ENCODE measurements around the gene ZNF619. TPM values are rescaled to one million over a fixed set of nuclear protein-coding genes. Genes with fewer than 3 reads are reported as not detected.

Gene ZNF619
- total and polyA plus RNA-seq, 2 of the 13 experiments (the other 11 are each of a cell fraction or from before 2014, with no cell fraction given): 0.83 to 5.2 TPM

DNA sequence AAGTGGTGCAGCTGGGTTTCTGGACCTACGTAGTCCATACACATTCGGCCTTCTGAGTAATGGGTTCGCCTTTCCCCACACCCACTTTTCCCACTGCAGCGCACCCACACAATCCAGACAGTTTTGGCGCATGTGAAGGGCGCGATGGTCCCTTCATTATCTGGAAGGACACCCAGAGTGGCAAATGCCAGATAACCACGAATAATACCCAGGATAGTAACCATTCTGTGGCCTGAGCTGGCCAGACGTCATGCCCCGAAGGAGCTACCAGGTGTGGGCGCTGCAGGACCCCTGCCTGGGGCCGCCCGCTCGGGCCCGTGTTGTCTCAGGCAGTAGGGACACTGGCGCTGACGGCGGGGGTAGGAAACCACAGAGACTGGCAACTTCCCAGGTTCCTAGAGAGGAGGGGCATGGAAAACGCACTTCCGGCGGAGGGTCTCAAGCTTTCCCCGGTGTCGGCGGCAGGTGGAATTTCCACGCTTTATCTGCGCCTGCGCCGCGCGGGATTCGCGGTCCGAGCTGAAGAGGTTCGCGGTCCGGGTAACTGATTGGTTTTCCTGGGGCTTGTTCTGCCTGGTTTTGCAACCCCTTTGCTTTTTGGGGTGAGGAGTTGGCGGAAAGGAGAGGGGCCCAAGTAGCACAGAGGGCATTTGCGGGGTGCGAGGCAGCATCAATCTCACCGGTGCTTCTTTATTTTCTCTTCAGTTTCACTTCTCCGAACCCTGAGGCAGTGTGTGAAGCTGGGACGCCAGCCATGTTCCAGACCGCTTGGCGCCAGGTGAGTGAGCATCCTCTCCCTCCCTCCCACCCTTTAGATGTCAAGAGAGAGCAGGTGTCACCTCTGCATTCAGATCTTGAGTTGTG lies 28.9 kb downstream of the ZNF619 start, which contains the start of gene ZNF620 (continued):
- TF ChIP-seq ZNF609 (CRISPR knock-in tag; IDR thresholded peaks at IDR 0.05; ENCODE audit: borderline replicate concordance) (no peak), TSC22D2 (CRISPR knock-in tag; IDR thresholded peaks at IDR 0.05; ENCODE audit: borderline replicate concordance) (peak; percentile 79; the same call in 1 of the 2 replicates), RXRA (CRISPR knock-in tag; IDR thresholded peaks at IDR 0.05) (peak; percentile 49; the same call in 1 of the 2 replicates), ATF1 (CRISPR knock-in tag; IDR thresholded peaks at IDR 0.05) (peak; percentile 83), ZNF343 (CRISPR knock-in tag; IDR thresholded peaks at IDR 0.05) (0 out of 2 replicates have a peak, but pooled peaks have one; percentile 33), ZSCAN21 (CRISPR knock-in tag; IDR thresholded peaks at IDR 0.05; ENCODE audit: borderline replicate concordance) (no peak), STAT6 (CRISPR knock-in tag; IDR thresholded peaks at IDR 0.05; ENCODE audit: borderline replicate concordance) (no peak), NR0B2 (CRISPR knock-in tag; IDR thresholded peaks at IDR 0.05) (peak; percentile 76), SIN3B (IDR thresholded peaks at IDR 0.05; ENCODE audit: low read length) (peak; percentile 40; the same call in 1 of the 2 replicates), CHCHD3 (CRISPR knock-in tag; IDR thresholded peaks at IDR 0.05) (no peak), RXRB (CRISPR knock-in tag; IDR thresholded peaks at IDR 0.05; ENCODE audit: borderline replicate concordance) (peak; percentile 50; the same call in 1 of the 2 replicates), EED (CRISPR knock-in tag; IDR thresholded peaks at IDR 0.05) (no peak), LCORL (IDR thresholded peaks at IDR 0.05) (no peak), LCORL (CRISPR knock-in tag; IDR thresholded peaks at IDR 0.05) (peak; percentile 37; the same call in 1 of the 2 replicates)
- TF ChIP-seq, protein P1, sequence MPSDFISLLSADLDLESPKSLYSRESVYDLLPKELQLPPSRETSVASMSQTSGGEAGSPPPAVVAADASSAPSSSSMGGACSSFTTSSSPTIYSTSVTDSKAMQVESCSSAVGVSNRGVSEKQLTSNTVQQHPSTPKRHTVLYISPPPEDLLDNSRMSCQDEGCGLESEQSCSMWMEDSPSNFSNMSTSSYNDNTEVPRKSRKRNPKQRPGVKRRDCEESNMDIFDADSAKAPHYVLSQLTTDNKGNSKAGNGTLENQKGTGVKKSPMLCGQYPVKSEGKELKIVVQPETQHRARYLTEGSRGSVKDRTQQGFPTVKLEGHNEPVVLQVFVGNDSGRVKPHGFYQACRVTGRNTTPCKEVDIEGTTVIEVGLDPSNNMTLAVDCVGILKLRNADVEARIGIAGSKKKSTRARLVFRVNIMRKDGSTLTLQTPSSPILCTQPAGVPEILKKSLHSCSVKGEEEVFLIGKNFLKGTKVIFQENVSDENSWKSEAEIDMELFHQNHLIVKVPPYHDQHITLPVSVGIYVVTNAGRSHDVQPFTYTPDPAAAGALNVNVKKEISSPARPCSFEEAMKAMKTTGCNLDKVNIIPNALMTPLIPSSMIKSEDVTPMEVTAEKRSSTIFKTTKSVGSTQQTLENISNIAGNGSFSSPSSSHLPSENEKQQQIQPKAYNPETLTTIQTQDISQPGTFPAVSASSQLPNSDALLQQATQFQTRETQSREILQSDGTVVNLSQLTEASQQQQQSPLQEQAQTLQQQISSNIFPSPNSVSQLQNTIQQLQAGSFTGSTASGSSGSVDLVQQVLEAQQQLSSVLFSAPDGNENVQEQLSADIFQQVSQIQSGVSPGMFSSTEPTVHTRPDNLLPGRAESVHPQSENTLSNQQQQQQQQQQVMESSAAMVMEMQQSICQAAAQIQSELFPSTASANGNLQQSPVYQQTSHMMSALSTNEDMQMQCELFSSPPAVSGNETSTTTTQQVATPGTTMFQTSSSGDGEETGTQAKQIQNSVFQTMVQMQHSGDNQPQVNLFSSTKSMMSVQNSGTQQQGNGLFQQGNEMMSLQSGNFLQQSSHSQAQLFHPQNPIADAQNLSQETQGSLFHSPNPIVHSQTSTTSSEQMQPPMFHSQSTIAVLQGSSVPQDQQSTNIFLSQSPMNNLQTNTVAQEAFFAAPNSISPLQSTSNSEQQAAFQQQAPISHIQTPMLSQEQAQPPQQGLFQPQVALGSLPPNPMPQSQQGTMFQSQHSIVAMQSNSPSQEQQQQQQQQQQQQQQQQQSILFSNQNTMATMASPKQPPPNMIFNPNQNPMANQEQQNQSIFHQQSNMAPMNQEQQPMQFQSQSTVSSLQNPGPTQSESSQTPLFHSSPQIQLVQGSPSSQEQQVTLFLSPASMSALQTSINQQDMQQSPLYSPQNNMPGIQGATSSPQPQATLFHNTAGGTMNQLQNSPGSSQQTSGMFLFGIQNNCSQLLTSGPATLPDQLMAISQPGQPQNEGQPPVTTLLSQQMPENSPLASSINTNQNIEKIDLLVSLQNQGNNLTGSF (CRISPR knock-in tag; IDR thresholded peaks at IDR 0.05): no peak

All from HepG2 (cell line).